ENCODE data around the gene IMPDH1.

DNA sequence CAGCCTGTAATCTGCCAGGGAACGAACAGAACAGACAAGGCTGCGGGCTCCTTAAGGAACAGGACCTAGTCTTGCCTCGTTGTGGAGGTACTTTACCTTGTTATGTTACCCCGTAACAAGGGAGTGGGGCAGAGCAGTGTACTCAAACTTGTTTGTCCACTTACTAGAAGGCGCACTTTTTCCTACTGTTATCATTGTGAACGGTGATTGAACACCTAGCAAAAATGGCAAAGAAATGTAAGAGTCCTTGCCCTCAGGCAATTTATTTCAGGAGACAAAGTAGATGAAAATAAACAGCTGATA lies 620 bp upstream of the IMPDH1 start:
- TF ChIP-seq, protein P1, sequence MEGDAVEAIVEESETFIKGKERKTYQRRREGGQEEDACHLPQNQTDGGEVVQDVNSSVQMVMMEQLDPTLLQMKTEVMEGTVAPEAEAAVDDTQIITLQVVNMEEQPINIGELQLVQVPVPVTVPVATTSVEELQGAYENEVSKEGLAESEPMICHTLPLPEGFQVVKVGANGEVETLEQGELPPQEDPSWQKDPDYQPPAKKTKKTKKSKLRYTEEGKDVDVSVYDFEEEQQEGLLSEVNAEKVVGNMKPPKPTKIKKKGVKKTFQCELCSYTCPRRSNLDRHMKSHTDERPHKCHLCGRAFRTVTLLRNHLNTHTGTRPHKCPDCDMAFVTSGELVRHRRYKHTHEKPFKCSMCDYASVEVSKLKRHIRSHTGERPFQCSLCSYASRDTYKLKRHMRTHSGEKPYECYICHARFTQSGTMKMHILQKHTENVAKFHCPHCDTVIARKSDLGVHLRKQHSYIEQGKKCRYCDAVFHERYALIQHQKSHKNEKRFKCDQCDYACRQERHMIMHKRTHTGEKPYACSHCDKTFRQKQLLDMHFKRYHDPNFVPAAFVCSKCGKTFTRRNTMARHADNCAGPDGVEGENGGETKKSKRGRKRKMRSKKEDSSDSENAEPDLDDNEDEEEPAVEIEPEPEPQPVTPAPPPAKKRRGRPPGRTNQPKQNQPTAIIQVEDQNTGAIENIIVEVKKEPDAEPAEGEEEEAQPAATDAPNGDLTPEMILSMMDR (IDR thresholded peaks at IDR 0.05; ENCODE audit: extremely low read depth in 1 of 2, insufficient read depth in 1 of 2, low read depth in 1 of 2, low read length in 2 of 2): no peak
- TF ChIP-seq EZH2 (IDR thresholded peaks at IDR 0.05; ENCODE audit: borderline replicate concordance, low read depth, low read length, severe bottlenecking): no peak
- no peak for TF ChIP-seq FOS (IDR thresholded peaks at IDR 0.05; ENCODE audit: borderline replicate concordance, insufficient read depth, low read length)
- TF ChIP-seq POLR2AphosphoS5 (IDR thresholded peaks at IDR 0.05; ENCODE audit: insufficient read depth, low read depth, low read length): no peak
